A673 (cell line): ENCODE data around the gene PCID2.

ENCODE experiments used
- EZH2 ChIP-seq: fragments of 200-600 bp; sonication (generic); IDR thresholded peaks from 2 replicates; pipeline ENCODE4 v1.6.1; 2017; ENCODE audit warnings: borderline replicate concordance, low read depth, mild to moderate bottlenecking, mixed read lengths, antibody characterized with exemption, low read length; ENCODE audit not compliant: poor library complexity, severe bottlenecking
- TF ChIP-seq, protein P1 (sequence below): fragments of 300-800, 200-600 bp; sonication (generic); conservative IDR thresholded peaks from 2 replicates; pipeline ENCODE4 v1.5.1; 2017; ENCODE audit warnings: low read depth, mild to moderate bottlenecking, antibody characterized with exemption, low read length, moderate library complexity, mixed read lengths

DNA sequence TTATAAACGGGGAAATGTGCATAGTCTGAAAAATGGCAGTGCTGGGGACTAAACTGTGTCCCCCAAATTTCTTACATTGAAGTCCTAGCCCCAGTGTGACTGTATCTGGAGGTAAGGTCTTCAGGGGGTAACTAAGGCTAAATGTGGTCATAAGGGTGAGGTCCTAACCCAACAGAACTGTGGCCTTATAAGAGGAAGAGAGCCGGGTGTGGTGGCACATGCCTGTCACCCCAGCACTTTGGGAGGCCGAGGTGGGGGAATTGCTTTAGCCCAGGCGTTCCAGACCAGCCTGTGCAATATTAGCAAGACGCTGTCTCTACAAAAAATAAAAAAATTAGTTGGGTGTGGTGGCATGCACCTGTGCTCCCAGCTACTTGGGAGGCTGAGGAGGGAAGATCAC, 32.2 kb downstream of the PCID2 start:
- TF ChIP-seq, protein P1, sequence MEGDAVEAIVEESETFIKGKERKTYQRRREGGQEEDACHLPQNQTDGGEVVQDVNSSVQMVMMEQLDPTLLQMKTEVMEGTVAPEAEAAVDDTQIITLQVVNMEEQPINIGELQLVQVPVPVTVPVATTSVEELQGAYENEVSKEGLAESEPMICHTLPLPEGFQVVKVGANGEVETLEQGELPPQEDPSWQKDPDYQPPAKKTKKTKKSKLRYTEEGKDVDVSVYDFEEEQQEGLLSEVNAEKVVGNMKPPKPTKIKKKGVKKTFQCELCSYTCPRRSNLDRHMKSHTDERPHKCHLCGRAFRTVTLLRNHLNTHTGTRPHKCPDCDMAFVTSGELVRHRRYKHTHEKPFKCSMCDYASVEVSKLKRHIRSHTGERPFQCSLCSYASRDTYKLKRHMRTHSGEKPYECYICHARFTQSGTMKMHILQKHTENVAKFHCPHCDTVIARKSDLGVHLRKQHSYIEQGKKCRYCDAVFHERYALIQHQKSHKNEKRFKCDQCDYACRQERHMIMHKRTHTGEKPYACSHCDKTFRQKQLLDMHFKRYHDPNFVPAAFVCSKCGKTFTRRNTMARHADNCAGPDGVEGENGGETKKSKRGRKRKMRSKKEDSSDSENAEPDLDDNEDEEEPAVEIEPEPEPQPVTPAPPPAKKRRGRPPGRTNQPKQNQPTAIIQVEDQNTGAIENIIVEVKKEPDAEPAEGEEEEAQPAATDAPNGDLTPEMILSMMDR = no peak
- no peak for TF ChIP-seq EZH2
